Measurements from ENCODE around the gene TMEM198.

The TMEM198 gene

DNA sequence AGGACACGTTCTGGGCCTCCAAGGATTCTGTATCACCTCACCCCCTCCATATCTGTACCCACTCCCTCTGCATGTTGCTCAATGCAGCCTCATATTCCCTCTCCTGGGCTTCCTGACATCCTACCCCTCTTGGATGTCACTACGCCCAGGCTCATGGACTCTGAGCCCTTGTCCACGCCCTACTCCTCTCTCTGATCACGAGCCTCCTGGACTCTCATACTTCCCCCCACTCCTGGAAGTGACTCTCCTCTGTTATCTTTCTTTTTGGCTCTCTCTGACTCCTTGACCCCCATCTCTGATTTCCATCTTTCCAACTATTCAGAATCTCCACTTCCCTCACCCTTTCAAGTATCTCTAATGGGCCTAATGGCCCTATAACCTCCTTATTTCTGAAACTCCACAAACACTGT, 2.1 kb downstream of the TMEM198 start:
- no peak for DNase-seq

- no peak for DNase-seq
Observed at GRCh38 chr2:219547621-219548020, 3.8 kb downstream of the TMEM198 start.

DNA sequence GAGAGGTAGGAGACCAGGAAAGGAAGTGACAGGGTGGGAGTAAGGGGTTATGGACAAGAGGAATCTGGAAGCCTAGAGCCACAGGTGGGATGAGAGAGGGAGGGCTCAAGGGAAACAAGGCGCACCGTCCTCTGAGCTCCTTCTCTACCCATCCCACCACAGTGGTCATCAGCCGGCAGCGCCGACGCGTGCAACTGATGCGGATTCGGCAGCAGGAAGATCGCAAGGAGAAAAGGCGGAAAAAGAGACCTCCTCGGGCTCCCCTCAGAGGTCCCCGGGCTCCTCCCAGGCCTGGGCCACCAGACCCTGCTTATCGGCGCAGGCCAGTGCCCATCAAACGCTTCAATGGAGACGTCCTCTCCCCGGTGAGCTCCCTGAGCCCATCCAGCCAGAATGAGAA, 5.2 kb downstream of the TMEM198 start:
- no peak for DNase-seq

DNA sequence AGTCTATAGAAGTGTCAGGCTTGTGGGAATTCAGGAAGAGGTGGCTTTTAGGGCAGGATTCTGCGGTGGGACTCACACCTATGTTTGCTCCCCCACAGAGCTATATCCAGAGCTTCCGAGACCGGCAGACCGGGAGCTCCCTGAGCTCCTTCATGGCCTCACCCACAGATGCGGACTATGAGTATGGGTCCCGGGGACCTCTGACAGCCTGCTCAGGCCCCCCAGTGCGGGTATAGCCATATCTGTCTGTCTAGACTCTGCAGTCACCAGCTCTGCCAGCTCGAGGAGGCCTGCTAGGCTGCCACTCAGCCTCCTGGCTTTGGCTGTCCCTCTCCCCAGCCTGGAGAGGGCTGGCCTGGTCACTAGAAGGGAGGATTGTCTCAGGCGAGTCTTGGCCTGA, 5.8 kb downstream of the TMEM198 start:
- DNase-seq: no peak

GRCh38 chr2:219551441-219552381, 7.9 kb downstream of the TMEM198 start:
- peak; percentile 25 for DNase-seq

DNA sequence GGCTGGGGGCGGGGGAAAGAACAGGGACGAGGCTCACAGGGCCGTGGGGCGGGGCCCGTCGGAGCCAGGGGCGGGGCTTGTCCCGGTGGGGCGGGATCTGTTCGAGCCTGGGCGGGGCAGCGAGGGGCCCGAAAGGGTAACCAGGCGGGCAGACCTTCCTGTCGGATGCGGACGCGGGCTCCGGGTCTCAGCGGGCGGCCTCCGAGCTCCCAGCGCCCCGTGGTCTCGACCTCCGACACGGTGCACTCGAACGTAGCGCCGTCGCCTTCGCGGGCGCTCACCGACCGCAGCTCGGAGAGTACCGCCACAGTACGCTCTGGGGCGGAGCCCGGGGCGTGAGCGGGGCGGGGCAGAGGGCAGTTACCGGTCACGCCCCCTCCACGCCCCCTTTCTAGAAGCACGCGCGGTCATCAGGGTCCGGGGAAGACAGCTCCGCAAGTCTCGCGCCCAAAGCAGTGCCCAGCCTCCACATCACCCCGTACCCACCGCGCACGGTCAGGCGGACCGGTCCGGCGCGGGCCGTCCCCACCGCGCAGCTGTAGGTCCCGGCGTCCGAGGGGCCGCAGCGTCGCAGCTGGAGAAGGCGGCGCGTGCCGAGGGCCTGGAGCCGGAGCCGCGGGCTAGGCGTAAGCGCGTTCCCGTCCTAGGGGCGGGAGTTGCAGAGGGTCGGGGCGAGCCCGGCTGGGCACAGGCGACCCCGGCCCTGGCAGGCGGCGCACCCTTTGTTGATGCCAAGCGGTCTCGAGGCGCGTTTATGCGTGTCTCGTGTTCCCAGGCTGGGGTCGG, 8.7 kb downstream of the TMEM198 start:
- DNase-seq: peak; percentile 81

- DNase-seq: no peak
Observed at GRCh38 chr2:219553168-219553417, 9.3 kb downstream of the TMEM198 start.

- no peak for DNase-seq
Observed at GRCh38 chr2:219553463-219553963, 9.7 kb downstream of the TMEM198 start.

GRCh38 chr2:219554350-219554749, 10.5 kb downstream of the TMEM198 start:
- DNase-seq: no peak

GRCh38 chr2:219555956-219556355, 12.1 kb downstream of the TMEM198 start:
- DNase-seq: no peak

- DNase-seq: no peak
Observed at GRCh38 chr2:219556413-219556812, 12.6 kb downstream of the TMEM198 start.

DNA sequence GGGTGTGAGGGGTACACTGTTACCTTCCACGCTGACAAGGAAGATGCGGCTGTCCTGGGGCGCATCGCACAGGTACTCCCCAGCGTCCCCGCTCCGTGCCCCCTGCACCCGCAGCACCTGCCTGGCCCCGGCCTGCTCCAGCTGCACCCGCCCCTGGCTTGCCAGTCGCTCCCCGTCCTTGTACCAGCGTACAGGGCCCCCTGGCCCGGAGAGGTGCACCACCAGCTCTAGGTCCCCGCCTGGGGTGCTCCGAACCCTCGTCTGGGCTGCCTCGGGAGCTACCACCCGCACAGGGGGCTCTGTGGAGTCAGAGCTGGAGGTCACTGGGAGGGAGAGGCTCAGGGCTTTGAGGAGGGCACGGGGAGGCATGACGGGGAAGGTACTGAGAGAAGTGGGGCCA, 13.5 kb downstream of the TMEM198 start:
- DNase-seq: no peak

DNA sequence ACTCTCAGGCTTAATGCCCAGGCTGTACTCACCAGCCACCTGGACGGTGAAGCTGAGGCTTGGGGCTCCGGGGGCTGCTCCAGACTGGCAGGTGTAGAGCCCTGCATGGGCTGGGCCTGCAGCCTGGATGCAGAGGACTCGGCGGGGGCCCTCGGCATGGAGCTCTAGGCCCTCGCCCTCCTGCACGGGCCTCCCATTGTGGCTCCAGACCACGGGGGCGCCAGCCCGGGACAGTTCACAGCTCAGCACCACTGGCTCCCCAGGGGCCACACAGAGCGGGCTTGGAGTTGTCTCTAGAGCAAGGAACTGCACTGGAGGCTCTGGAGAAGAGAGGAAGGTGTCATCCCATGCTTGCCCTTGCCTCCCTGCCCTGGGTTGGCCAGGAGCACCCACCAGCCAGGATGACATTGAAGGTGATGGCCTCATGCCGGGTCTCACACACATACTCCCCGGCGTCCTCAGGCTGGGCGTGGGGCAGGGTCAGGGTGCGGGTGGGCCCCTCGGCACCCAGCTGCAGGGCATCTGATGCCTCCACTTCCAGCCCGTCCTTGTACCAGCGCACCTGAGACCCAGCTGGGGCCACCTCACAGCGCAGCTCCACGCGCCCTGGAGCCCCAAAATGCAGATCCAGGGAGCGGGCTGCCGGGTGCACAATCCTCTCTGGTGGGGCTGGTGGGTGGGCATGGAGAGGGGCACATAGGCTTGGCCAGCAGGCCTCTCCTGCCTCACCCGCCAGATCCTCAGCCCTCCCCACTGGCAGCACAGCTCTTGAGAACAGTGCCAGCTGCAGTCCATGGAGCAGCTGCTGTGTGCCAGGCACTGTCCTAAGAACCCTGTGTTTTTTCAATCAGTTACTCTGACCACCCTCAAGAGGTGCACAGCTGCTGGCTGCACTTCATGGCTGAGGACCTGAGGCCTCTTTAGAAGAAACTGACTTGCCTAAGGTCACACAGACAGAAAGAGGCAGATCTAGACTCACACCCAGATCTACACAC, 14.3 kb downstream of the TMEM198 start:
- no peak for DNase-seq

DNA sequence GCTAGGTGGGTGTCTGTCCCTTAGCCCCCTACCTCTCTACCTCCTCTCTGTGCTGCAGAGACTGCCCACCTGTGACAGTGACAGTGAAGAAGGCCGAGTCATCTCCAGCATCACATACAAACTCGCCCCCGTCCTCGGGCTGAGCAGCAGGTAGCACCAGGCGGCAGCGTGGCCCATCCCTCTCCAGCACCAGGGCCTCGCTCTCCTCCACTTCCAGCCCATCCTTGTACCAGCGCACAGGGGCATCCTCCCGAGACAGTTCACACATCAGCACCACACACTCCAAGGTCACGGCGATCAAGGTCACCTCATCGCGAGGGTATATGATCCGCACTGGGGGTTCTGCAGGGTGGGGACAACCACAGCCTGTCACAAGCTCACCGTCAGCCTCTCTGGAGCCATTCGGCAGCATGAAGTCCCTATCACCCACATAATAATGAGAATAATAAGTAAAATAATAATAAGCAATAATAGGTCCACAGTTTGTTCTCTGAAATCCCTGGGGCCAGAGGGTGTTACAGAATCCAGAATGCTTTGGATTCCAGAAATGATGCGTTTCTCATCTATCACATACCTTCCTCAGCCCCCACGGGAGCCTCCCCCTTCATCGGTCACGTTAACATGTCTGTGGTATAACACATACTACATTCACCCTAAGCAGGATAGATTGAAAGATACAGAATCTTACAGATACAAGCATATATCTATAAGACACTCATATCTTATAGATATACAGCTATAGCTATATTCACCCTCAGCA, 15.5 kb downstream of the TMEM198 start:
- DNase-seq: no peak

- peak; percentile 41 for DNase-seq
Observed at GRCh38 chr2:219560037-219560892, 16.4 kb downstream of the TMEM198 start.

DNA sequence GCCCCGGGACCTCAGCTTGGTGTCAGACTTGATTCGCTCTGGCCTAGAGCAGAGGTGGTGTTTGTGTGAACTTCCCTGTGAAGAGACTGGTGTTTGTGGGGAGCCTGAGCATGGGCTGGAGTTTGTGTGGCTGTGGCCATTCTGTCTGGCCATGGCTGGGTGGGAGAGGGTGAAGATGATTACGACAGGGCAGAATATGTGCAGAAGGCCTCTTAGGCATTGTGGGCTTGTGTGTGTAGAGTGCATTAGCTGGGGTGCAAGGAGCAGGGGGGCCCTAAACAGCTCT, 17.0 kb downstream of the TMEM198 start:
- no peak for DNase-seq

GRCh38 chr2:219561179-219562048, 17.6 kb downstream of the TMEM198 start:
- DNase-seq: no peak

DNA sequence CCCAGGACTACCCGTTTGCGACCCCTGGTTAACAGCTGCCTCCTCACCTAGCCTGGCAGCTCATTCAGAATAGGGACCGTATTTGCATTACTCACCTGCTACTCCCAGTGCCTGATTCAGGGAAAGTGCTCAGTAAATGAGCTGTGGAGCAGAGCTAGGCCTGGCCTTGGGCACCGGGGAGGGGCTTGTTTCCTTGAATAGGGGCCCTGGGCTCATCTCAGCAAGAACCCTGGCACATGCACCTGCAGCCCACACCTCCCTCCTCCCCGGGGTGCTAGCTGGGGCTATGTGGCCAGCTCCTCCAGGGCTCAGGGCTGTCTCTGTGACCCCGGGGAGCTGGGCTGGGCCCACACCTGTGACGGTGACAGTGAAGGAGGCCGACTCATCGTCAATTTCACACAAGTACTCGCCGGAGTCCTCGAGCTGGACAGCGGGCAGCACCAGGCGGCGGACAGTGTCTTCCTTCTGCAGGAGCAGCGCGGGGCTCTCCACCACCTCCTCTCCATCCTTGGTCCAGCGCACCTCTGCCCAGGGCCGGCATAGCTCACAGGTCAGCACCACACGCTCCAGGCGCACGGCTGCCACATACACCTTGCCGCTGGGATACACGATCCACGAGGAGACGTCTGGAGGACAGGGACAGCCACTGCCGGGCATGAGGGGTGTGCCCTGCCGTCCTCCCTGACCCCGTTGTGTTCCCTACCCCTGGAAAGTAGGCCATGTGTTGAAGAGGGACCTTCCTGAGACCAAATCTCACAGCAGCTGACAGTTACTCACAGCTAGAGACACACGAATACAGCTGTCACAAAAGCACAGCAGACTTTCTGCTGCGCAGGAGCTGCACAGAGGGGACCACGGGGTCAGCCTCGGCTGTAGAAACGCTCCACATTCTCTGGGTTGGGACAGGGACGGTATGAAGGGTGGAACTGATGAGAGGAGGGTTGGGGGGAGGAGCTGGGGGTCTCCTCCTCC, 18.5 kb downstream of the TMEM198 start:
- DNase-seq: no peak
